HepG2 (cell line): Measurements from ENCODE around the gene CD4. TPM values are rescaled to one million over a fixed set of nuclear protein-coding genes. Genes with fewer than 3 reads are reported as not detected.
A peak's percentile ranks its signal among the peaks of the same experiment; 100 is the strongest.

Source experiments
- FOXC1 ChIP-seq: sonication (generic); formaldehyde crosslinking; IDR thresholded peaks from 2 replicates; pipeline ENCODE4 v1.8.0; 2022; ENCODE audit warnings: mild to moderate bottlenecking, missing genetic modification reagents, borderline replicate concordance
- HDAC2 ChIP-seq: sonication (generic); formaldehyde crosslinking; IDR thresholded peaks from 2 replicates; pipeline ENCODE4 v1.4.0; 2020; ENCODE audit warnings: missing genetic modification reagents
- HNRNPLL ChIP-seq: fragments of 200-400 bp; formaldehyde crosslinking; IDR thresholded peaks from 2 replicates; pipeline ENCODE4 v1.6.1; 2017; ENCODE audit warnings: mild to moderate bottlenecking, low read depth, low read length; ENCODE audit not compliant: poor library complexity, severe bottlenecking
- HOXA7 ChIP-seq: sonication (generic); formaldehyde crosslinking; IDR thresholded peaks from 2 replicates; pipeline ENCODE4 v1.8.1; 2022; ENCODE audit warnings: mild to moderate bottlenecking, missing genetic modification reagents, moderate library complexity
- MTA3 ChIP-seq: sonication (generic); formaldehyde crosslinking; IDR thresholded peaks from 2 replicates; pipeline ENCODE4 v1.4.0; 2020; ENCODE audit warnings: missing genetic modification reagents
- PCBP1 ChIP-seq: fragments of 200-400 bp; formaldehyde crosslinking; IDR thresholded peaks from 2 replicates; pipeline ENCODE4 v1.6.1; 2017; ENCODE audit warnings: mild to moderate bottlenecking, low read depth, low read length, borderline replicate concordance
- SAP130 ChIP-seq: IDR thresholded peaks from 2 replicates; pipeline ENCODE4 v1.6.1; 2016; ENCODE audit warnings: low read depth
- TGIF2 ChIP-seq: IDR thresholded peaks from 2 replicates; pipeline ENCODE4 v1.6.1; 2016; ENCODE audit warnings: control low read depth, missing compliant biosample characterization
- YEATS4 ChIP-seq: sonication (generic); formaldehyde crosslinking; IDR thresholded peaks from 2 replicates; pipeline ENCODE4 v1.4.0; 2020; ENCODE audit warnings: missing genetic modification reagents, borderline replicate concordance
- ZFP37 ChIP-seq: sonication (generic); formaldehyde crosslinking; IDR thresholded peaks from 2 replicates; pipeline ENCODE4 v1.4.0; 2020; ENCODE audit warnings: missing genetic modification reagents, borderline replicate concordance
- ZNF12 ChIP-seq: sonication (generic); formaldehyde crosslinking; IDR thresholded peaks from 2 replicates; pipeline ENCODE4 v1.5.0; 2020; ENCODE audit warnings: missing genetic modification reagents
- ZNF24 ChIP-seq: fragments of 450-650 bp; IDR thresholded peaks from 2 replicates; pipeline ENCODE4 v1.6.1; 2017; ENCODE audit warnings: antibody characterized with exemption, mild to moderate bottlenecking
- ZNF367 ChIP-seq: sonication (generic); formaldehyde crosslinking; IDR thresholded peaks from 2 replicates; pipeline ENCODE4 v1.4.0; 2020; ENCODE audit warnings: missing genetic modification reagents, borderline replicate concordance
- ZNF737 ChIP-seq: sonication (generic); formaldehyde crosslinking; IDR thresholded peaks from 2 replicates; pipeline ENCODE4 v1.5.0; 2020; ENCODE audit warnings: missing genetic modification reagents, mild to moderate bottlenecking, borderline replicate concordance
- polyA plus RNA-seq, 8 experiments: library from polyadenylated mRNA; depleted of rRNA in 3 of 8; stranded (reverse) in 7 of 8; unstranded in 1 of 8; fragments of >200 nt; fragmentation: Illumina TruSeq in 4 of 8; extraction: Trizol in 4 of 8; gene quantifications; 2 replicates each; pipeline versions ENCODE4 v1.2.1 to v1.2.3, GENCODE V29; 2011 to 2016; ENCODE audit warnings: low read depth in 4 of 8, missing spikeins in 1 of 8, mixed read lengths in 1 of 8; ENCODE audit not compliant: insufficient read depth in 1 of 8
- total RNA-seq, 5 experiments: library from RNA; depleted of rRNA; stranded (reverse); fragments of >200 nt; fragmentation: Illumina TruSeq; extraction: Trizol; gene quantifications; 2 replicates each; pipeline ENCODE4 v1.2.3, GENCODE V29; 2016; ENCODE audit warnings: low read depth in 1 of 5
- TF ChIP-seq, protein P1 (sequence below): sonication (generic); formaldehyde crosslinking; IDR thresholded peaks from 2 replicates; pipeline ENCODE4 v1.9.0; 2021; ENCODE audit warnings: mild to moderate bottlenecking, missing genetic modification reagents
- TF ChIP-seq, protein P2 (sequence below): sonication (generic); formaldehyde crosslinking; IDR thresholded peaks from 2 replicates; pipeline ENCODE4 v1.5.0; 2020; ENCODE audit warnings: missing genetic modification reagents
- TF ChIP-seq, protein P3 (sequence below): sonication (generic); formaldehyde crosslinking; IDR thresholded peaks from 2 replicates; pipeline ENCODE4 v1.4.0; 2020; ENCODE audit warnings: mild to moderate bottlenecking, missing genetic modification reagents
- TF ChIP-seq, protein P4 (sequence below): IDR thresholded peaks from 2 replicates; pipeline ENCODE4 v1.6.1; 2012; ENCODE audit warnings: inconsistent platforms
- TF ChIP-seq, protein P5 (sequence below): sonication (generic); formaldehyde crosslinking; IDR thresholded peaks from 2 replicates; pipeline ENCODE4 v1.4.0; 2020; ENCODE audit warnings: missing genetic modification reagents, low read depth, mild to moderate bottlenecking, borderline replicate concordance
- TF ChIP-seq, protein P6 (sequence below): sonication (generic); formaldehyde crosslinking; IDR thresholded peaks from 2 replicates; pipeline ENCODE4 v1.5.0; 2020; ENCODE audit warnings: mild to moderate bottlenecking, missing genetic modification reagents

Gene CD4
- total and polyA plus RNA-seq, 2 of the 13 experiments (the other 11 are each of a cell fraction or from before 2014, with no cell fraction given) = 0.07 to 0.95 TPM

DNA sequence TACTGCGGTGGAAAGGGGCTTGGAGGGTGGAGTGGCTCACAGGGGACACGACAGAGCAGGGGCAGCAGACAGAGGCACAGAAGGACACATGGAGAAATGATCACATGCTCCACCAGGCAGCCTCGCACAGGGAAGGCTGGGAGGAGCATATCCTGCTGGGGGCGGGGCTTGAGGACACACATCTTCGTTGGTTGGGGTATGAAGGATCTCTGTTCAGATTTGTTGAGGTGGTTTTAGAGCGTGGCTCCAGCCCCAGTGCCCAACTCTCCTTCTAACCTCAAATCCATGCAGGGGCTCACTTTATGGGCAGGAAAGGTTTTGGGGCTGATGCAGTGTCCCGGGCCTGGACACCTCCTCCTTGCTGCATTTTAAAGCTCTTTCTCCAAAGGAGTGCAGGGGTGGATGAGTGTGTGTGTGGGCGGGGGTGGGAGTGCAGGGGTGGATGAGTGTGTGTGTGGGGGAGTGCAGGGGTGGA is 38.1 kb downstream of the CD4 start (continued):
- TF ChIP-seq, protein P1, sequence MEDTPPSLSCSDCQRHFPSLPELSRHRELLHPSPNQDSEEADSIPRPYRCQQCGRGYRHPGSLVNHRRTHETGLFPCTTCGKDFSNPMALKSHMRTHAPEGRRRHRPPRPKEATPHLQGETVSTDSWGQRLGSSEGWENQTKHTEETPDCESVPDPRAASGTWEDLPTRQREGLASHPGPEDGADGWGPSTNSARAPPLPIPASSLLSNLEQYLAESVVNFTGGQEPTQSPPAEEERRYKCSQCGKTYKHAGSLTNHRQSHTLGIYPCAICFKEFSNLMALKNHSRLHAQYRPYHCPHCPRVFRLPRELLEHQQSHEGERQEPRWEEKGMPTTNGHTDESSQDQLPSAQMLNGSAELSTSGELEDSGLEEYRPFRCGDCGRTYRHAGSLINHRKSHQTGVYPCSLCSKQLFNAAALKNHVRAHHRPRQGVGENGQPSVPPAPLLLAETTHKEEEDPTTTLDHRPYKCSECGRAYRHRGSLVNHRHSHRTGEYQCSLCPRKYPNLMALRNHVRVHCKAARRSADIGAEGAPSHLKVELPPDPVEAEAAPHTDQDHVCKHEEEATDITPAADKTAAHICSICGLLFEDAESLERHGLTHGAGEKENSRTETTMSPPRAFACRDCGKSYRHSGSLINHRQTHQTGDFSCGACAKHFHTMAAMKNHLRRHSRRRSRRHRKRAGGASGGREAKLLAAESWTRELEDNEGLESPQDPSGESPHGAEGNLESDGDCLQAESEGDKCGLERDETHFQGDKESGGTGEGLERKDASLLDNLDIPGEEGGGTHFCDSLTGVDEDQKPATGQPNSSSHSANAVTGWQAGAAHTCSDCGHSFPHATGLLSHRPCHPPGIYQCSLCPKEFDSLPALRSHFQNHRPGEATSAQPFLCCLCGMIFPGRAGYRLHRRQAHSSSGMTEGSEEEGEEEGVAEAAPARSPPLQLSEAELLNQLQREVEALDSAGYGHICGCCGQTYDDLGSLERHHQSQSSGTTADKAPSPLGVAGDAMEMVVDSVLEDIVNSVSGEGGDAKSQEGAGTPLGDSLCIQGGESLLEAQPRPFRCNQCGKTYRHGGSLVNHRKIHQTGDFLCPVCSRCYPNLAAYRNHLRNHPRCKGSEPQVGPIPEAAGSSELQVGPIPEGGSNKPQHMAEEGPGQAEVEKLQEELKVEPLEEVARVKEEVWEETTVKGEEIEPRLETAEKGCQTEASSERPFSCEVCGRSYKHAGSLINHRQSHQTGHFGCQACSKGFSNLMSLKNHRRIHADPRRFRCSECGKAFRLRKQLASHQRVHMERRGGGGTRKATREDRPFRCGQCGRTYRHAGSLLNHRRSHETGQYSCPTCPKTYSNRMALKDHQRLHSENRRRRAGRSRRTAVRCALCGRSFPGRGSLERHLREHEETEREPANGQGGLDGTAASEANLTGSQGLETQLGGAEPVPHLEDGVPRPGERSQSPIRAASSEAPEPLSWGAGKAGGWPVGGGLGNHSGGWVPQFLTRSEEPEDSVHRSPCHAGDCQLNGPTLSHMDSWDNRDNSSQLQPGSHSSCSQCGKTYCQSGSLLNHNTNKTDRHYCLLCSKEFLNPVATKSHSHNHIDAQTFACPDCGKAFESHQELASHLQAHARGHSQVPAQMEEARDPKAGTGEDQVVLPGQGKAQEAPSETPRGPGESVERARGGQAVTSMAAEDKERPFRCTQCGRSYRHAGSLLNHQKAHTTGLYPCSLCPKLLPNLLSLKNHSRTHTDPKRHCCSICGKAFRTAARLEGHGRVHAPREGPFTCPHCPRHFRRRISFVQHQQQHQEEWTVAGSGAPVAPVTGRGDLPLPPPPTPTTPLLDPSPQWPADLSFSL (CRISPR knock-in tag) = no peak
- TF ChIP-seq TGIF2 (CRISPR knock-in tag) (no peak), PCBP1 (no peak), FOXC1 (CRISPR knock-in tag) (no peak), ZNF737 (no peak), ZNF24 (no peak), SAP130 (CRISPR knock-in tag) (peak; percentile 42; the same call in 1 of the 2 replicates), HDAC2 (CRISPR knock-in tag) (no peak), ZFP37 (CRISPR knock-in tag) (no peak), YEATS4 (CRISPR knock-in tag) (no peak), HOXA7 (CRISPR knock-in tag) (no peak), ZNF12 (no peak), MTA3 (CRISPR knock-in tag) (no peak), ZNF367 (CRISPR knock-in tag) (no peak), HNRNPLL (no peak)
- TF ChIP-seq, protein P2, sequence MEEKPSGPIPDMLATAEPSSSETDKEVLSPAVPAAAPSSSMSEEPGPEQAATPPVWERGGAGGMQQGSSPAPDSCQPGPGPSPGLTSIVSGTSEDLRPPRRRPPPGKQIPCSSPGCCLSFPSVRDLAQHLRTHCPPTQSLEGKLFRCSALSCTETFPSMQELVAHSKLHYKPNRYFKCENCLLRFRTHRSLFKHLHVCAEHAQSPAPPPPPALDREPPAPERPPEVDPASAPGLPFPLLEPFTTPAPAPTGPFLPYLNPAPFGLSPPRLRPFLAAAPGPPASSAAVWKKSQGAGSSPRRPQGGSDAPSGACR = no peak
- TF ChIP-seq, protein P3, sequence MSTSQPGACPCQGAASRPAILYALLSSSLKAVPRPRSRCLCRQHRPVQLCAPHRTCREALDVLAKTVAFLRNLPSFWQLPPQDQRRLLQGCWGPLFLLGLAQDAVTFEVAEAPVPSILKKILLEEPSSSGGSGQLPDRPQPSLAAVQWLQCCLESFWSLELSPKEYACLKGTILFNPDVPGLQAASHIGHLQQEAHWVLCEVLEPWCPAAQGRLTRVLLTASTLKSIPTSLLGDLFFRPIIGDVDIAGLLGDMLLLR = no peak
- TF ChIP-seq, protein P4, sequence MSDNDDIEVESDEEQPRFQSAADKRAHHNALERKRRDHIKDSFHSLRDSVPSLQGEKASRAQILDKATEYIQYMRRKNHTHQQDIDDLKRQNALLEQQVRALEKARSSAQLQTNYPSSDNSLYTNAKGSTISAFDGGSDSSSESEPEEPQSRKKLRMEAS = peak; percentile 82
- TF ChIP-seq, protein P5, sequence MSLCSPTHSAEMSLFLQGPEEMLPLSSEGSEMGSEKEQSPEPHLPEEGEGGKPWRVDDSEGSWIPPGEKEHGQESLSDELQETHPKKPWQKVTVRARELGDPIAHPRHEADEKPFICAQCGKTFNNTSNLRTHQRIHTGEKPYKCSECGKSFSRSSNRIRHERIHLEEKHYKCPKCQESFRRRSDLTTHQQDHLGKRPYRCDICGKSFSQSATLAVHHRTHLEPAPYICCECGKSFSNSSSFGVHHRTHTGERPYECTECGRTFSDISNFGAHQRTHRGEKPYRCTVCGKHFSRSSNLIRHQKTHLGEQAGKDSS (CRISPR knock-in tag) = no peak
- TF ChIP-seq, protein P6, sequence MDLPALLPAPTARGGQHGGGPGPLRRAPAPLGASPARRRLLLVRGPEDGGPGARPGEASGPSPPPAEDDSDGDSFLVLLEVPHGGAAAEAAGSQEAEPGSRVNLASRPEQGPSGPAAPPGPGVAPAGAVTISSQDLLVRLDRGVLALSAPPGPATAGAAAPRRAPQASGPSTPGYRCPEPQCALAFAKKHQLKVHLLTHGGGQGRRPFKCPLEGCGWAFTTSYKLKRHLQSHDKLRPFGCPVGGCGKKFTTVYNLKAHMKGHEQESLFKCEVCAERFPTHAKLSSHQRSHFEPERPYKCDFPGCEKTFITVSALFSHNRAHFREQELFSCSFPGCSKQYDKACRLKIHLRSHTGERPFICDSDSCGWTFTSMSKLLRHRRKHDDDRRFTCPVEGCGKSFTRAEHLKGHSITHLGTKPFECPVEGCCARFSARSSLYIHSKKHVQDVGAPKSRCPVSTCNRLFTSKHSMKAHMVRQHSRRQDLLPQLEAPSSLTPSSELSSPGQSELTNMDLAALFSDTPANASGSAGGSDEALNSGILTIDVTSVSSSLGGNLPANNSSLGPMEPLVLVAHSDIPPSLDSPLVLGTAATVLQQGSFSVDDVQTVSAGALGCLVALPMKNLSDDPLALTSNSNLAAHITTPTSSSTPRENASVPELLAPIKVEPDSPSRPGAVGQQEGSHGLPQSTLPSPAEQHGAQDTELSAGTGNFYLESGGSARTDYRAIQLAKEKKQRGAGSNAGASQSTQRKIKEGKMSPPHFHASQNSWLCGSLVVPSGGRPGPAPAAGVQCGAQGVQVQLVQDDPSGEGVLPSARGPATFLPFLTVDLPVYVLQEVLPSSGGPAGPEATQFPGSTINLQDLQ (CRISPR knock-in tag) = no peak
